ENCODE measurements around the gene ARHGAP11A.

The ARHGAP11A gene

GRCh38 chr15:32679298-32679690 is 64.0 kb downstream of the ARHGAP11A start:
- TF ChIP-seq, protein P1, sequence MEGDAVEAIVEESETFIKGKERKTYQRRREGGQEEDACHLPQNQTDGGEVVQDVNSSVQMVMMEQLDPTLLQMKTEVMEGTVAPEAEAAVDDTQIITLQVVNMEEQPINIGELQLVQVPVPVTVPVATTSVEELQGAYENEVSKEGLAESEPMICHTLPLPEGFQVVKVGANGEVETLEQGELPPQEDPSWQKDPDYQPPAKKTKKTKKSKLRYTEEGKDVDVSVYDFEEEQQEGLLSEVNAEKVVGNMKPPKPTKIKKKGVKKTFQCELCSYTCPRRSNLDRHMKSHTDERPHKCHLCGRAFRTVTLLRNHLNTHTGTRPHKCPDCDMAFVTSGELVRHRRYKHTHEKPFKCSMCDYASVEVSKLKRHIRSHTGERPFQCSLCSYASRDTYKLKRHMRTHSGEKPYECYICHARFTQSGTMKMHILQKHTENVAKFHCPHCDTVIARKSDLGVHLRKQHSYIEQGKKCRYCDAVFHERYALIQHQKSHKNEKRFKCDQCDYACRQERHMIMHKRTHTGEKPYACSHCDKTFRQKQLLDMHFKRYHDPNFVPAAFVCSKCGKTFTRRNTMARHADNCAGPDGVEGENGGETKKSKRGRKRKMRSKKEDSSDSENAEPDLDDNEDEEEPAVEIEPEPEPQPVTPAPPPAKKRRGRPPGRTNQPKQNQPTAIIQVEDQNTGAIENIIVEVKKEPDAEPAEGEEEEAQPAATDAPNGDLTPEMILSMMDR (IDR thresholded peaks at IDR 0.05; ENCODE audit: low read length, missing control alignments): no peak
- DNase-seq (ENCODE audit: low read depth): no peak
- H3K4me3 ChIP-seq (replicated peaks; ENCODE audit: low read depth, low read length): no peak overlapping the region

DNA sequence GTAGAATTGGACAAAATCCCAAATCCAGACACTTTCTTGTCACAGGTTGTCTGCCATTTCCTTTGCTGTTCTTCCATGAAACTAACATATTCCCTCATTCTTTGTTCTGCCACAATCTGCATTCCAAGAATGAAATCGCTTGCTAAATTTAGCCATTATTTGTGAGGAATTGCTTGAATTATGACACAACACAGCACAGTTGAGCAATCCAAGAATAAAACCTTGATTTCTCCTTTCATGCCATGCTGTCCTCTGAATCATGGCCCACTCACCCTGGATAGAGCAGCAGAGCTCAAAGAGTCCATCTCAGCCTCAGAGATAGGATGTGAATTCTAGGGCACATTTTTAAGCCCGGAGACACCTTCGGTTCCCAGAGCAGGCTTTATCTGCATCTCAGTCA is 67.3 kb downstream of the ARHGAP11A start:
- TF ChIP-seq, protein P1 (IDR thresholded peaks at IDR 0.05; ENCODE audit: low read length, missing control alignments): no peak
- DNase-seq (ENCODE audit: low read depth): peak; percentile 96
- no peak overlapping the region for H3K4me3 ChIP-seq (replicated peaks; ENCODE audit: low read depth, low read length)

- no peak overlapping the region for H3K4me3 ChIP-seq (replicated peaks; ENCODE audit: low read depth, low read length)
- DNase-seq (ENCODE audit: low read depth): no peak
- TF ChIP-seq, protein P1 (IDR thresholded peaks at IDR 0.05; ENCODE audit: low read length, missing control alignments): no peak
Measured at GRCh38 chr15:32682977-32683630, 67.8 kb downstream of the ARHGAP11A start.

DNA sequence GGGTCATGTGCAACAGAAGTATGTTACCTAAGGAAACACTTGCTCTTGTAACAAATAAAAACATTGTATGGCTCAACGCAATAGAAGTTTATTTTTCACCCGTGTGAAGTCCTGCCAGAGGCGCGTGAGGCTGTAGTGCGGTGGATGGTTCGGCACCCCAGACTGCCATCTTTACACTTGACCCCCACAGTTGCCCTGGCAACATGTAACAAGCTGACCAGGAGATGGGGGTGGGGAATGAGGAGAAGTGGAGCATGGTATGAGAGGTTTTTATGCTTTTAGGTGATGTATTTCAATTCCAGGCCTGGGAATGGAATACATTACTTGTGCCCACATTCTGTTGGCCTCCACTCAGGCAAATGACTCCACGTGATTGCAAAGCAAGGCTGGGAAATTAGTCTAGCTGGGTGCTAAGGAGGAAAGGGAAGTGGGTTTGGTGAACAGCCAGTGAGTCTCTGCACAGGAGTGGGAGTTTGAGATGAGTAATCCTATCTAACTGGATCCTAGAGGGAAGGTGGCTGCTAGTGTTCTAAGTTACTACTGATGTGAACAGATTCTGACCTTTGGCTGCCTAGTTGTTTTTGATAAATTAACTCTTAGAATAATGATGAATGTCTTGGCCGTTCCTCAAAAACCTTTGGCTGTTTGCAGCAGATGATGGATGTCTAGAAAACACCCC is 68.7 kb downstream of the ARHGAP11A start:
- peak; percentile 97 for DNase-seq (ENCODE audit: low read depth)
- H3K4me3 ChIP-seq (replicated peaks; ENCODE audit: low read depth, low read length): no peak overlapping the region
- TF ChIP-seq, protein P1 (IDR thresholded peaks at IDR 0.05; ENCODE audit: low read length, missing control alignments): no peak

- peak; percentile 89 for DNase-seq (ENCODE audit: low read depth)
- no peak overlapping the region for H3K4me3 ChIP-seq (replicated peaks; ENCODE audit: low read depth, low read length)
- TF ChIP-seq, protein P1 (IDR thresholded peaks at IDR 0.05; ENCODE audit: low read length, missing control alignments): no peak
Measured at GRCh38 chr15:32685576-32685975, 70.3 kb downstream of the ARHGAP11A start.

- TF ChIP-seq, protein P1 (IDR thresholded peaks at IDR 0.05; ENCODE audit: low read length, missing control alignments): no peak
- peak; percentile 44 for DNase-seq (ENCODE audit: low read depth)
- H3K4me3 ChIP-seq (replicated peaks; ENCODE audit: low read depth, low read length): no peak overlapping the region
Measured at GRCh38 chr15:32687556-32687955, 72.3 kb downstream of the ARHGAP11A start.

Data from fibroblast of pulmonary artery (primary cell).